ENCODE measurements around the gene FMO2.

DNA sequence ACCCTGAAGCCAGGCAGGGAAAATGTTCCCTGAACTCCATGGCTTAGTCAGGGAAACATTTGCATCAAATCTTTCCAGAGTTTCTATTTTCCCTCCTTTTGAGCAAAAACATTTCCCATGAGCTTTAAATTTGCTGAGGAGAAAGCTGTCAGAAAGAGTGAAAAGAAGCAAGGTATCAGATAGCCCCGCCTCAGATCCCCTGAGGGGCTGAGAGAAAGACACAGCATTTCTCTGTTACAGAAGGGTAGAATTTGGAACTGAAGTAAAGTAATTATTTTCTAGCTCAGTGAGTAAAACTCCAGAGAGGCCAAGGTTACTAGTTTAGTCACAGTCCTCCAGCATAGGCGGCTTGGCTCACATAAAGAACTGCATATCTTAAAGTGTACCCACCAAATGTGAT lies 73.8 kb downstream of the FMO2 start:
- TF ChIP-seq SP1 (IDR thresholded peaks at IDR 0.05; ENCODE audit: low read depth, low read length) = no peak
- TF ChIP-seq EZH2 (IDR thresholded peaks at IDR 0.05; ENCODE audit: borderline replicate concordance, control insufficient read depth, low read depth, low read length) = no peak
- no peak for TF ChIP-seq CREB1 (IDR thresholded peaks at IDR 0.05; ENCODE audit: low read depth)

Data from GM12878 (cell line).